ENCODE measurements around the gene ARNT2.

ARNT2 gene

DNA sequence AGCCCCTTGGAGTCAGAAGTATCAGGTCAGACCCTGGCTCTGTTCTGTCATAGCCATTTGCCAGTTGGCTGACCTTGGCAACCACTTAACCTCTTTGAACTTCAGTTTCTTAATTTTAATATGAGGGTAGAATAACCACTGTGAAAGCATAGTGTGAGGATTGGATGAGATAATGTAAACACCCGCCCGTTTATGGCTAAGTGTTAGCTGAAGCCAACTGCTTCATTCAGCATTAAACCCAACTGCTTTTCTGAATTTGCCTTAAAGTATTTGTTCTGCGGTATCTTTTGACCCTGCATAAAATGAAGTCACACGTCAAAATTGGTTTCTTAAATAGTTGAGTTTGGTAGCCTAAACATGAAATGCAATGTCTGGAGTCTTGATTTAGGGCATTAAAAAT, 169.4 kb downstream of the ARNT2 start:
- no peak for TF ChIP-seq CTCF (IDR thresholded peaks at IDR 0.05)
- no peak for TF ChIP-seq ZFX (IDR thresholded peaks at IDR 0.05; ENCODE audit: borderline replicate concordance)

GRCh38 chr15:80574590-80574989, 170.4 kb downstream of the ARNT2 start:
- no peak for TF ChIP-seq CTCF (IDR thresholded peaks at IDR 0.05)
- TF ChIP-seq ZFX (IDR thresholded peaks at IDR 0.05; ENCODE audit: borderline replicate concordance), result no peak
- no peak overlapping the region for H3K27ac ChIP-seq

More for the DNA sequence above, 169.4 kb downstream of the ARNT2 start:
- no peak overlapping the region for H3K27ac ChIP-seq

GRCh38 chr15:80576519-80577090, 172.4 kb downstream of the ARNT2 start:
- no peak overlapping the region for H3K27ac ChIP-seq
- TF ChIP-seq ZFX (IDR thresholded peaks at IDR 0.05; ENCODE audit: borderline replicate concordance) (no peak), CTCF (IDR thresholded peaks at IDR 0.05) (no peak)

- no peak overlapping the region for H3K27ac ChIP-seq
- no peak for TF ChIP-seq CTCF (IDR thresholded peaks at IDR 0.05)
- no peak for TF ChIP-seq ZFX (IDR thresholded peaks at IDR 0.05; ENCODE audit: borderline replicate concordance)
Observed at GRCh38 chr15:80577552-80578205, 173.5 kb downstream of the ARNT2 start.

DNA sequence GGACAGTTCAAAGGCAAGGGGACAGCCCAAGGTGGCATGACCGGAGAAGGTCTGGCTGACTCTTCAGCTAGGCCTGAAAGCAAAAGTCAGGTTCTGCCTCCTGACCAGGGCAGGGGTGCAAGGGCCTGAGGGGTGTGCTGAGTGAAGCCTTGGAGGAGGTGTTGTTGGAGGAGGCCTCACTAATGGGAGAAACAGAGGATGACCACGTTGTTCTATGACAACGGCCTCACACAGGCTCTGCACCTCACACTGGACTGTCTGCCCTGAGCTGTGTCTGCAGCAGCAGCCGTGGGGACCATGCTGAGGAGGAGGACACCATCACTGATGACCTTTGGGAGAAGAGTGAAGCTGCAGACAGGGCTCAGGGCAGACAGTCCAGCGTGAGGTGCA, 174.0 kb downstream of the ARNT2 start:
- no peak for TF ChIP-seq CTCF (IDR thresholded peaks at IDR 0.05)
- no peak for TF ChIP-seq ZFX (IDR thresholded peaks at IDR 0.05; ENCODE audit: borderline replicate concordance)
- no peak overlapping the region for H3K27ac ChIP-seq

DNA sequence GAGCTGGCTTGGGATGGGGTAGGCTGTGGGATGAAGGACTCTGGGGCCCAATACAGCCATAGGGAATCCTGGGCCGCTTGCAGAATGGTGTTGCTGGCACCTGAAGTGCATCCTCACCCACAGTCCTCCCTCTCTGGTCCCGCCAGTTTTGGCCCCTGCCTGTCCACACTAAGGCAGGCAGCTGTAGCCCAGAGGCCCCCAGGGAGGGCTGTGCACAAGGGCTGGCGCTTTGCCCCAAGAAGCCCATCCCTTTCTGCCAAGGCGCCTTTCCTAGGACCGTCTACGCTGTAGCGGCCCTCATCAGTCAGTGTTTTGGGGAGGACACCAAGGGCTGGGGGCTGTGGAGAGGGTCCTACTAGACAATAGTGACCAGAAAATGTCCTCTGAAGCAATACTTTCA, 174.7 kb downstream of the ARNT2 start:
- H3K27ac ChIP-seq, result no peak overlapping the region
- no peak for TF ChIP-seq ZFX (IDR thresholded peaks at IDR 0.05; ENCODE audit: borderline replicate concordance)
- TF ChIP-seq CTCF (IDR thresholded peaks at IDR 0.05), result no peak

DNA sequence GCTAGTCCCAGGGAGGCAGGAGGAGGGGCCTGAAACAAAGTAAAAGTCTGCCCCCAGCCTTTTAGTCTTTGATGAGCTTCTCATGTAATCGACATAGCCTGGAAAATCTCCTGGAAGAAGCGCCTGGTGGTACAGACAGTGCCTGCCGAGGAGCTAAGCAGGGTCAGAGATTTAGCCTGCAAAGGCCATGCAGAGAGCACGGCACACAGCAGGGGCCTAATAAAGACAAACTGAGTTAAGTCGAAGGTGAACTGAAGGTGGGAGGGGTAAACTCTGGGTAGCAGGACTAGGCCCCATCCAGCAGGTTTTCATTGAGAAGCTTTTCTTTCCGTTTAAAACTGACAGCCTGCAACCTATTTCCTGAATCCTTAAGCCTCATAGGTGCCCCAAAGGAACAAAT, 175.4 kb downstream of the ARNT2 start:
- no peak overlapping the region for H3K27ac ChIP-seq
- TF ChIP-seq CTCF (IDR thresholded peaks at IDR 0.05), result no peak
- no peak for TF ChIP-seq ZFX (IDR thresholded peaks at IDR 0.05; ENCODE audit: borderline replicate concordance)

Data from 22Rv1 (cell line).